NCI-H128 (cell line): ENCODE data around the gene MTERF4.

Source experiments
- DNase-seq: peaks from one replicate; lab custom pipeline; 2025; ENCODE audit not compliant: unreplicated experiment; lab: John Stamatoyannopoulos, UW

MTERF4 gene

DNA sequence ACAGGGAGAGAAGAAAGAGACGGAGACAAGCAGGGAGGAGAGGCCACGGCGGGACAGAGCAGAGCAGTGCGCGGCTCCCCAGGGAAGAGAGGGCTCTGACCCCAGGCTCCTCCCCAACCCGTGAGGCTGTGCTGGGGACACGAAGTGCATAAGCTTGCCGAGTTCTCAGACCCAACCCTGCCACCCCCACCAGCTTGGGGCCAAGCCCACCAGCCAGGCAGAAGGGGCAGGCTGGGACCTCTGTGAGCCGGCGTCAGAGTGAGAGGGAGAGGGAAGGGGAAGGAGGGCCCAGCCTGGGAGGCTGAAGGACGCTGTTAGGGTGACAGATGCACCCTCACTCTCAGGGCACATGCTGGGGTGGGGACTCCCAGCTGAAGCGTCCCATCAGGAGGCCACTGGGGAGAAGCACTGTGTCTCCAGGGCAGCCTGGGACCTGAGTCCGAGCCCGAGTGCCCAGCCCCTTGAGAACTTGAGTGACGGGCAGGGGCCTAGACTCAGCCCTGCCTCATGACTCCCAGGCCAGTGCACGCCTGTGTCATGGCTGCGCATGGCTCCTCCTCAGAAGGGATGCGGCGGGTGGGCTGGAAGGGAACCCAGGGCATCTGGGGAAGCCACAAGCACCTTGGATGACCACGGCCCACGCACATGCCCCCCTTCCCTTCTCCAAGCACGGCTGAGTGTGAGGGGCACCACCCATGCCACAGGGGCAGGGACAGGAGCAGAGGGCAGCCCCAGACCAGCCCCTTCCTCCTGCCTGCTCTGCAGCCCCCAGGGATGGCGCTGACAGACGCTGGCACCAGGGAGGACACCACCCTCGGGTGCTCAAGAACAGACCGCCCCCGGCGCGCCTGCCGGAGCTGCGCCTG, 31.0 kb downstream of the MTERF4 start:
- no peak for DNase-seq

DNA sequence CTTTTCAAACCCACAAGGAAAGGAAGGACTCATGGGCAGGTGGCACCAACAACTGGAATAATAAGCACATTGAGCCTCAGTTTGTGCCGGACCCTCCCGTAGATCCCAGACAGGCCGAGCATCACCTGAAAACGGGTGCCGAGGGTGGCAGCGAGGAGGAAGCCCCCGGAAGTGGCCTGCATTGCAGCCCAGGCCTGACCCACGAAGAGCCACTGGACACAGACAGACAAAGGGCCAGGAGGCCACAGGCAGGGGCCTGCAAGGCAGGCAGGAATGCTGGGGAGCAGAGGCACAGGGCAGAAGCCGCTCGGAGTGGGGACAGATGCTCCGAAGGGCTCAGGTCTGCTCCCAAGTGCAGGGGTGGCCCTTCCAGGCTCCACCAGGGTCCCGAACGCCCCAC, 31.7 kb downstream of the MTERF4 start:
- no peak for DNase-seq

DNA sequence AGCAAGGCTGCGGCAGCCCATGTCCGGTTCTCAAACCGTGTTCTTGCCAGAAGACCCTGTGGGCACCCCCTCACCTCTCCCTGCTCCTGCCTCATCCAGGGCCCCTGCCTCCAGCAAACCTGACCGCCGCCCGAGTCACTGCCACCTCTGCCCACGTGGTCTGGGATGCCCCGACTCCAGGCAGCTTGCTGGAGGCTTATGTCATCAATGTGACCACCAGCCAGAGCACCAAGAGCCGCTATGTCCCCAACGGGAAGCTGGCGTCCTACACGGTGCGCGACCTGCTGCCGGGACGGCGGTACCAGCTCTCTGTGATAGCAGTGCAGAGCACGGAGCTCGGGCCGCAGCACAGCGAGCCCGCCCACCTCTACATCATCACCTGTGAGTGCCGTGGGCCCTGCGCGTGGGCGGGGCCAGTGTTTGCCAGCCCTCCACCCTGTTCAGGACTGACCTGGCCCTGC, 32.2 kb downstream of the MTERF4 start:
- DNase-seq: no peak

DNA sequence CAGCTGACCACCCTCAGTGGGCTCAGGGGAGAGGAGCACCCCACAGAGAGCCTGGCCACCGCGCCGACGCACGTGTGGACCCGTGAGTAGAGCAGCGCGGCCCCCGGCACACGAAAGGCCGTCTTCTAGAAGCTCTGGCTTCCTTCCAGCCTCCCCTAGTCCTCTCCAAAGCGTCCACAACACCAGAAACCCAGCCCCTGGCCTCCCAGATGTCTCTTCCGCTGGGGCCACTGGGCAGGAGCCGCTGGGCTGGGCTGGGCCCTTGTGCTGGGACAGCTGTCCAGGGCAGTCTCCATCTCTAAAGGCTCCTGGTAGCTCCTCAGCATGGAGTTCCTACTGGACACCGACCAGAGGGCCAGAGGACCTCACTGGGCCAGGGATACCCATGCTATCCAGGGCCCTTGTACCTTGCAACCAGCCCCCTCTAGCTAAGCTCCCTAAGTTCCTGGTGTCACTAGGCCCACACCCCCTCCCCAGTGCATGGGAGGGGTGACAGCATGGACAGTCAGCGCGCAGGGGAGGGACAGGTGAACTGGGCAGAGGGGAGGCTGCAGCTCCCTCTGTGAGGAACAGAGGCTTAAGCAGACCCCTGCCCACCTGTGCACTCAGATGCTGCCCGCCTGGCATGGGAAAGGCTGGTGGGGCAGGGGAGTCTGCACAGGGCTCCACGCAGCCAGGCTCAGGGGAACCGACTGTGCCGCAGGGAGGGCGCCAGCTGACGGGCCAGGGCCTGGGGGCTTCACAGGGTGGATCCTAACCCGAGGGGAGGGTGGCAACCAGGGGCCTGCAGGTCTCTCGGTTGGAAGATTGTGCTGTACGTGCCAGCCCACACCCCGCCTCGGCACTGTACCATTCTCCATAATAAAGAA, 32.9 kb downstream of the MTERF4 start:
- DNase-seq: no peak

DNA sequence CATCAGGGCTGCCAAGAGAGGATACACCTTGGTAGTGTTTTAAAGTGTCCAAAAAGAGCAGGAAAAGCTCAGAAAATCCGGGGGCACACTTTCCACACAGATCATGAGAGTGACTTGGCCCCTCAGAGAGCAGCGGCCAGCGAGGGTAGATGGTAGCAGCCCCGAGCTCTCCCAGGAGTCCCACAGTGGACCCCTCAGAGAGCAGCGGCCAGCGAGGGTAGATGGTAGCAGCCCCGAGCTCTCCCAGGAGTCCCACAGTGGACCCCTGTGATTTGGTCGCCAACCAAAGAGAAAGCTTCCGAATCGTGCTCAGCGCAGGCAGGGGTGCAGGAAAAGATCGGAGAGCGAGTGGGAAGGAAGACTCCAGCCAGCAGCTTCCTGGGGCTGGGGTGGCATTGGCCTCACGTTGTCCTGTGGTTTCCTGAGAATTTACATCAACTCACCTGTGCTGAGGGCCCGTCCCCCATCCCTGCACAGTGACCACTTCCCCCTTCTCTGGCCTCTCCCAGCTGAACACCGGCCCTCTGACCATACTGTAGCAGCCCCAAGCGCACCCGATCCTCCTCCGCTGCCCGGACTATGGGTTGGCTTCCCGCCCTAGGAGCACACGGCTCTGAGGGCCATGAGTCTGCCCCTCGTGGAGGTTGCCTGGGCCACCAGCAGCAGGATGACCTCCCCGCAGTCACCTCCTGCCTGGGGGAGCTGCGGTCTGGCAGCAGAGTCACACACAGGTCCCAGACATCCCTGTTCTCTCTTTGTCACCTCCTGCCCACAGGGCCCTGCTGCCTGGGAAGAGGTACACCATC, 33.7 kb downstream of the MTERF4 start:
- no peak for DNase-seq

DNA sequence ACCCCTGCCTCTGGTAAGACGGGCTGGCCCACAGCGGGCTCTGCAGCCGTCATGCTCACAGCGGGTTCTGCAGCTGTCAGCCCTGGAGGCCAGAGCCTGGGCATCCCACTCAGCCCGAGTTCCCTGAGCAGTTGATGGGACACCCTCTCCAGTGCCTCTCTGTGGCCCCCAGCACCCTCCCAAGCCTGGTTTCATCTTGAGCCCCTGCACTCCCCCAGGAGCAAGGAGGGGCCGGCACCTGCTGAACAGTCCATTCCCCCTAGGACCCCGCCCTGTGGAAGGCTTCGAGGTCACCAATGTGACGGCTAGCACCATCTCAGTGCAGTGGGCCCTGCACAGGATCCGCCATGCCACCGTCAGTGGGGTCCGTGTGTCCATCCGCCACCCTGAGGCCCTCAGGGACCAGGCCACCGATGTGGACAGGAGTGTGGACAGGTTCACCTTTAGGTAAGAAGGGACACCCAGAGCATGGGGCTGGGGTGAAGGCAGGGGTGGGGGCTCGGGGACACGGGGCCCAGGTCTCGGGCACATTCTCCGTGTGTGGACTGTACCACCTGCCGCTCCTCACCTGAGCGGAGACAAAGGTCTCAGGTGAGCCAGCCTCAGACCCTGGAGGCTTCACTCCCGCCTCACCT, 34.5 kb downstream of the MTERF4 start:
- no peak for DNase-seq

DNA sequence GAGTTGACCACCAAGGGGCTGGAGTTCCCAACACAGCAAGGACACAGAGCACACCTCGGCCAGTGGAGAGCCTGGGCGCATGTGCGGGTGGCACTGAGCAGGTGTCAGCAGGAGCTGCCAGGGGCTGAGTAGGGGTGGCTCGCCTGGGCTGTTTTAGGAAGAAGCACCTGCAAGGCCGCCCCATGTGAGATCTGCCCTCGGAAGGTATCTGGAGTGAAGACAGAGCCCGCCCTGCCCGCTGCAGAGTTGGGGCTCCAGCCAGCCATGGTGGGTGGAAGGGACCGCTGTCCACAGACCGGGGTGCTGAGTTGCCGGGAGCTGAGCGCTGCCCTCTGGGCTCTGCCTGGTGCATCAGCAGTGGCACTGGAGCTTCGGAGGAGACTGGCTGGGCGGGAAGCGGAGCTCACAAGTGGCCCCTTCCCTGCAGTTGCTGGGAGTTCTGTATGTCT, 35.2 kb downstream of the MTERF4 start:
- no peak for DNase-seq

DNA sequence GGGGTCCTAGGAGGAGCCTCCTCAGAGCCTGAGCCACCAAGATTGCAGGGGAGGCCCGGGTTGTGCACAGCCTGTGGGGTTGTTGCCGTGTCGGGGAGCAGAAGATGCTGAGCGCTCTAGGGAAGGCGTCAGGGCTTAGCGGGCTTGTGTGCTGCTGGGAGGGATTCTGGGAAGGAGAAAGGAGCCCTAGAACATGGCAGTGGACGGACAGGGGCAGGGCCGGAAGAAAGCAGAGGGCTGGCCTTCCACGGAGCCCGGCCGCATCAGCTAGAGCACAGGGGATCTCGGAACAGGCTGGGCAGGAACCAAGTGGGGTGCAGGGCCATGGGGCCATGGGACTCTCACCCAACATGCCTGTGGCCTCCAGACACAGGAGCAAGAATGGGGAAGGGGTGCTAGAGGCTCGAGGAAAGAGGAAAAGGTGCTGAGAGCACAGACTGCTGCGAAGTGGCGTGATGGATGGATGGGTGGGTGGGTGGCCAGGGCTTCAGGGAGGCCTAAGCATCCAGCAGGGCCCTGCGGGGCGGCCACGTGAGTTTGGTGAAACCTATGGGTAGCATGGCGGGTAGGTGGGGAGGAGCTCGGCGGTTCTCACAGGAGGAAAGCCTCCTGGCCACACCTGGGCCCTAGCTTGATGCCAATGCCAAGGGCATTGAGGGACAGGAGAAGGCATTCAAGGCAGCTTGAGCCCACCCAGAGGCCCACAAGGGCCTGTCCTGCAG, 35.8 kb downstream of the MTERF4 start:
- DNase-seq: no peak

DNA sequence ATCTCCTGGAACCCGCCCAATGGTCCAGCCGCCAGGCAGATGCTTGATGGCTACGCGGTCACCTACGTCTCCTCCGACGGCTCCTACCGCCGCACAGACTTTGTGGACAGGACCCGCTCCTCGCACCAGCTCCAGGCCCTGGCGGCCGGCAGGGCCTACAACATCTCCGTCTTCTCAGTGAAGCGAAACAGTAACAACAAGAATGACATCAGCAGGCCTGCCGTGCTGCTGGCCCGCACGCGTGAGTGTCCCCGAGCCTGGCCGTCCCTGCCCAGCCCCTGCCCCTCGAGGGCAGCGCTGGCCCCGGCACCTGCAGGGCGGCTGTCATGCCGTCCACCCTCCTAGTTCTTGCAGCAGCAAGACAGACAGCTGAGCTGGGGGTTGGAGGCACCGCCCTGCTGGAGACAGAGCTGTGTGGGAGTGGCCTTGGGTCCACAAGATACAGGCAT, 36.7 kb downstream of the MTERF4 start:
- no peak for DNase-seq

DNA sequence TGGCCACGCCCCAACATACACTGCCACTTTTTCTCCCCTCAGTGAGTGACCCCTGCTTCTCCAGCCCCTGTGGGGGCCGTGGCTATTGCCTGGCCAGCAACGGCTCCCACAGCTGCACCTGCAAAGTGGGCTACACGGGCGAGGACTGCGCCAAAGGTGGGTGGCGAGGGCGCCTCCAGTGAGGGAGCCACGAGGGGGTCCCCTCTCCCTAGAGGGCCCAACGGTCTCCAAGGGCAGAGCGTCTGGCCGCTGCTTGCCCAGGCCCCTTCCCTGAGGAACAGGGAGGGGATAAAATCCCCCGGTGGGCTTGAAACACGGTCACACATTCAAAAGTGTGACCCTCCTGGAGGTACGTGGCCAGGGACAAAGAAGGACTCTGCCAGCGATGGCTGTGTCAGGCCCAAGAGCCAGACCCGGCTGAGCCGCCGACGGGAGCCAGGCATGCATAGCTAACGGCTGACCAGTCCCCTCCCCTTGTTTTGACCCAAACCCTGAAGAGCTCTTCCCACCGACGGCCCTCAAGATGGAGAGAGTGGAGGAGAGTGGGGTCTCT, 37.2 kb downstream of the MTERF4 start:
- DNase-seq: no peak

DNA sequence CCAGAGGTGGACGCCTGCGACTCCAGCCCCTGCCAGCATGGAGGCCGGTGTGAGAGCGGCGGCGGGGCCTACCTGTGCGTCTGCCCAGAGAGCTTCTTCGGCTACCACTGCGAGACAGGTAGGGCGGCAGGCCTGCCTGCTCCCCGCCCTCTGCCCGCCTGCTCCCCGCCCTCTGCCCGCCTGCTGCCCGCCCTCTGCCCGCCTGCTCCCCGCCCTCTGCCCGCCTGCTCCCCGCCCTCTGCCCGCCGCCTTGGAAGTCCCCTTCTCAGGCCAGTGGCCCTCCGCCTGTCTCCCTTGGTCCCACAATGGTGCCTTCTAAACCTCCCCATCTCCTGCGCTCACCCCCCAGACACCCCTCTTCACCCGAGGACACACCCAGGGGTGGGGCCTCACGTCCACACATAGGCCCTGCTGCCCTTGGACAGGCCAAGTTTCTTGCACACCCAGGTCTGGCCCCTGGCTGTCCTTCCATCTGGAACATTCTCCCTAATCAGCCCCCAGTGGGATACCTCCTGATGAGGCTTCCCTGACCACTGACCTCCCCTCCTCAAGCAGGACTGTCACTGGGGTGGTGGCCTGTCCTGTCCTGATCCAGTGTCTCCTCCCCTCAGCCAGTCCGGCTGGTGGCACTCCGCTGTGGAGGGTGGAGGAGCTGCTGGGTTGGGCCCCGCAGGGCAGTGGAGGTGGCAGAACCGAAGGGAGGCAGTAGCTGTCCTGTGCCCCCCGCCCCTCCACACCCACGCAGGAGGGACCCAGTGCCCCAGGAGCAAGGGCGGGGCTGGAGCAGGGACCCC, 37.9 kb downstream of the MTERF4 start:
- no peak for DNase-seq

DNA sequence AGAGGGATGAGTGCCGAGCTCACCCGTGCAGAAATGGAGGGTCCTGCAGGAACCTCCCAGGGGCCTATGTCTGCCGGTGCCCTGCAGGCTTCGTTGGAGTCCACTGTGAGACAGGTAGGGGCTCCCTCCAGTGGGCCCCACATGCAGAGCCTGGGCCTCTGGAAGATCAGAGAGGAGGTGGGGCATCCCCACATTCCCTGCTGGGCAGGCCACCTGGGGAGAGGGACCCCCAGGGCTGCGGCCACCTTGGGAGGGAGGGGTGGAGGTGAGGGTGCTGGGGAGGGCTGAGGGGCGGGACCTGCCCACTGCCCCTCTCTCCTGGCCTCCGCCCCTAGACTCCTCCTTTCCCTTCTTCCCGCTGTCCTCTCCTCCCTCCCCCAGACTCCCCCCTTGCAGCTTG, 38.5 kb downstream of the MTERF4 start:
- DNase-seq: no peak

DNA sequence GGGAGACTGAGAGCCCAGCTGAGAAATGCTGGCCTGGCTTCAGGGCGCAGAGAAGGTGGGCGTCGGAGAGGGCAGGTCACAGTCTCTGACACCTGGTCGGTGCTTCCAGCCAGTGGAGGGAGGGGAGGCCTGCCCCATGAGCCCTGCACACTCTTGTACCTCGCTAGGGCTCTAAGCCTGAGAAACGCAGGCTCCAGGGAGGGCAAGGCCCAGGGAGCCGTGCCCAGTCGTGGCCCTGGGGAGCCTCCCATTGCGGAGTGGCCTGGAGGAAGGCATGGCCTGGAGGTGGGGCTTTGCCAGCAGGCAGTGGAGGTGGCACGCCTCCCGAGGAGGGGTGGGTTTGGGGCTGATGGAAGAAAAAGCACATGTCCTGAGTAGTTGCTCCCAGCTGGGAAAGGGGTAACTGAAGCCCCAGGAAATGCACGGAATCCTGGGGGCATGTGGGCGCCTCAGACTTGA, 39.0 kb downstream of the MTERF4 start:
- no peak for DNase-seq

DNA sequence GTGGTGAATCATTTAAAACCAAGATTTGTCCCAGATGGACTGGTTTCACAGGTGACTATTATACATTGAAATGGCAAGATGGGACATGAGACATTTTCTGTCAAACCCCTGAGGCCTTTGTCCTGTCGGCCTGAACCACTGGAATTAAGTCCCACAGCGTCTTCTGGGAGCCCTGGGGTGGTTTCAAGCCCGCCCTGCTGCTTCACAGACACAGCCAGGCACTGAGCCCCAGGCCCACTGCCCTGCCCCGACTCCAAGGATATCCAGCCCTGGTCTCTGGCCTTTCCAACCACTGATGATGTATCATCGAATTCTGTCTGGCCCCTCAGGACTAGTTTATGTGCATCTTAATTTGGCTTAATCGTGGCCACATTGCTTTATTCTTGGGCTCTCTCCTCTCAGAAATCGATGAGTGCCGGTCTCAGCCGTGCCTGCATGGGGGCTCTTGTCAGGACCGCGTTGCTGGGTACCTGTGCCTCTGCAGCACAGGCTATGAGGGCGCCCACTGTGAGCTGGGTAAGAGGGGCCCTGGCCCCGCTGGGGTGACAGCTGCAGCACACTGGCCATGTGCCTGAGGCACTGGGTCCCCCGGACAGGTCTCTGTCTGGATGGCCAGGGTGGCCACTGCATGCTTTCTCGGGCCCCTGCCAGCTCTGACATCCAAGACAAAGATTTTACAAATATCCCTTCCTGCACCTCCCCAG, 39.5 kb downstream of the MTERF4 start:
- no peak for DNase-seq

DNA sequence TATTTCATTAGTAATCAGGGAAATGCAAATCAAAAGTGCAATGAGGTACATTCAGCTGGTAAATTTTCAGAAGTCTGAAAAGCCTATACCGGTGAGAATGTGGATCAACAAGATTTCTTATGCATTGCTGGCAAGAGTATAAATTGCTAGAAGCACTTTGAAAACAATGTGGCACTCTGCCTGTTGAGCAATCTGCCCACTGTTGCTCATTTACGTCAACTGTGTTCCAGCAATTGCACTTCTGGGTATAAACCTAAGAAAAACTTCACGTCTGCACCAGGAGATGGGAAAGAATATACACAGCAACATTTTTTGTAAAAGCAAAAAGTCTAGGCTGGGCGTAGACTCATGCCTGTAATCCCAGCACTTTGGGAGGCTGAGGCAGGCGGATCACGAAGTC, 40.8 kb downstream of the MTERF4 start:
- DNase-seq: no peak

DNA sequence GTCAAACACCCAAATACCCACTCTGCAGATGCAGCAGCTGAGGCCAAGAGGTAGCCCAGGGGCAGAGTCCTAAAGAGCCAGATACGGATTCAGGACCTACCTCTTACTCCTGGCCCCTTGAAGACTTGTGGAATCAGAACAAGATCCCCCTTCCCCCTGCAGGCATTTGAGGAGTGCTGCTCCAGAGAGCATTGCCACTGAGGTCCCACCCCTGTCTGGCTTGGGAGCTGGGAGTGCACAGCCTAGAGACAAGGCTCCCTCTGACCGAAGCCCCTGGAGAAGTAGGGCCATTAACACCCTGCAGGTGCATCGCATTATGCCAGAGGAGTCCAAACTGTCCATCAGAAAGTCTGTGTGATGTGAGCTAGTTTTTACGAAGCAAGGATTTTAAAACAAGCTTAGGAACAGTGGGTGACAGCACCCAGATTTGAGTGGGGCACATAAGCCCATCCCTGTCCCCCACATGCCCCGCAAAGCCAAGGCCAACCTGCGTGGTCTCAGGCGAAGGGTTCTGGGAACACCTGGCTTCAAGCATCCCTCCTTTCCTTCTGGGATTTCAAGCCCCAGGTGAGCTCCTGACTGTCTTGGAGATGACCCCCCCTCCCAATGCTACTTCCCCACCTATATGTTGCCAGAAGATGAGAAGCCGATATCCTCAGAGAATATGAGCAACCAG, 48.4 kb downstream of the MTERF4 start:
- DNase-seq: no peak

DNA sequence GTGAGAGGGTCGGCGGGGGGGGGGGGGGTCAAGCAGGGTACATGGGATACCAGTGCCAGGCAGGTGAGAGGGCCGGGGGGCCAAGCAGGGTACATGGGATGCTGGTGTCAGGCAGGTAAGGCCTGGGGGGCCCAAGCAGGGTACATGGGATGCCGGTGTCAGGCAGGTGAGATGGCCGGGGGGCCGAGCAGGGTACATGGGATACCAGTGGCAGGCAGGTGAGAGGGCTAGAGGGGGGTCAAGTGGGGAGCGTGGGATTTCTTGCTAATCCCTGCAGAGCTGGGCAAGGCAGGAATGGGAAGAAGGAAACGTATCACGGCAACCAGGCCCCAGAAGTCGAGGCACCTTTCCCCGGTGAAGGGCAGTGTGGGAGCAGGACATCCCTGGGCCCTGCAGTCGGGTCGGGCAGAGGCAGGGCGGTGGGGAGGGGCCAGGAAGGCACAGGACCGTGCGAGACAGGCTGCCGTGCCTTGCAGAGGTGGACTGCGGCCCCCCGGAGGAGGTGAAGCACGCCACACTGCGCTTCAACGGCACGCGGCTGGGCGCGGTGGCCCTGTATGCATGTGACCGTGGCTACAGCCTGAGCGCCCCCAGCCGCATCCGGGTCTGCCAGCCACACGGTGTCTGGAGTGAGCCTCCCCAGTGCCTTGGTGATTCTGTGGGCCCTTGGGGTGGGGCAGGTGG, 49.3 kb downstream of the MTERF4 start:
- no peak for DNase-seq
